Posterior vena cava (tissue), 2 donors: ENCODE data around the gene TSEN15. TPM values are rescaled to one million over a fixed set of nuclear protein-coding genes. Genes with fewer than 3 reads are reported as not detected.

Source experiments
- total RNA-seq, 2 donors: library from RNA; stranded (reverse); fragmentation: NEBNext Ultra II Directional; extraction: Animal tissue kit (Norgen Biotek cat#: 25700); gene quantifications; one replicate each; pipeline ENCODE4 v1.2.1, GENCODE V29; 2021
- donor health status: DM: yes; HTN: yes; CAD: no.
- donor health status: DM: yes; HTN: yes; CAD: no.

Gene TSEN15
- total RNA-seq, 2 donors from 2014 or later: 27.7 to 32.5 TPM

Other genes with a start within 250 kb of the TSEN15 start
- gene RGL1, start 246.6 kb upstream of the TSEN15 start, total RNA-seq: 10 to 100 TPM; 26.3 to 34.0 TPM
- gene COLGALT2, start 14.0 kb upstream of the TSEN15 start, total RNA-seq: 1 to 10 TPM; 4.9 to 9.4 TPM